Kidney tubule cell (primary cell): ENCODE results near the gene TCF25.

Experiments used
- DNase-seq: peaks from one replicate; pipeline ENCODE4 v3.0.0-alpha.2; 2018; ENCODE audit warnings: low spot score

The TCF25 gene

GRCh38 chr16:89880477-89881367 lies 7.3 kb downstream of the TCF25 start:
- no peak for DNase-seq

DNA sequence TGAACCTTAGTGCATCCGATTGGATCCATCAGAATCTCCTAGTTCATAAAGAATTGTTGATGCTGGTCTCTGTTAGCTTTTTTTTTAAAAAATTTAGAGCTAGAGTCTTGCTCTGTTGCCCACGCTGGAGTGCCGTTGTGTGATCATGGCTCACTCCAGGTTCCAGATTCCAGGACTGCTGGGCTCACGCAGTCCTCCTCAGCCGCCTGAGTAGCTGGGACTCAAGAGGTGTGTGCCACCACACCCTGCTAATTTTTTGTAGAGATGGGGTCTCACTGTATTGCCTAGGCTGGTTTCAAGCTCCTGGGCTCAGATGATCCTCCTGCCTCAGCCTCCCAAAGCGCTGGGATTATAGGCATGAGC lies 8.0 kb downstream of the TCF25 start:
- no peak for DNase-seq

DNA sequence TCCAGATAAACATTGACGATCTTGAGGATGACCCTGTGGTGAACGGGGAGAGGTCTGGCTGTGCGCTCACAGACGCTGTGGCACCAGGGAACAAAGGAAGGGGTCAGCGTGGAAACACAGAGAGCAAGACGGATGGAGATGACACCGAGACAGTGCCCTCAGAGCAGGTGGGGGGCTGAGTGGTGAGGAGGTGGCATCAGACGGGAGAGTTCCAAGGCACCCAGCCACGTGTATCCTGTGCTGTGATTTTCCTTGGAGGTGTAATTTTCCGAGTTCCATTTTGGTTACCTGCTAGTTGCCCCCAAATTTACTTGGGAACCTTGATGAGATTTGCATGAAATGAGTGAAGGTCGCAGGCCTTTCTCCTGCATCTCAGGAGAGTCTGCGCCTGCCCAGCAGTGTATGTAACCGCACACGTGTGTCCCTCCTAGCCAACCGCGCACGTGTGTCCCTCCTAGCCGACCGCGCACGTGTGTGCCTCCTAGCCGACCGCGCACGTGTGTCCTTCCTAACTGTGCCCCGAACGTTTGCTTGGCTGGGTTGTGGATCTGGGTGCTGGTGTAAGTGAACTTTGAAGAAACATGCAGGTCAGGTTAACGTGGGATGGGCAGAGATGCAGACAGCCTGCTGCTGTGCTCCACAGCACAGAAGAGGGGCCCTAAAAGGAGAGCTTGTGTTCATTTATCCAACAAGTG lies 10.1 kb downstream of the TCF25 start:
- no peak for DNase-seq

DNA sequence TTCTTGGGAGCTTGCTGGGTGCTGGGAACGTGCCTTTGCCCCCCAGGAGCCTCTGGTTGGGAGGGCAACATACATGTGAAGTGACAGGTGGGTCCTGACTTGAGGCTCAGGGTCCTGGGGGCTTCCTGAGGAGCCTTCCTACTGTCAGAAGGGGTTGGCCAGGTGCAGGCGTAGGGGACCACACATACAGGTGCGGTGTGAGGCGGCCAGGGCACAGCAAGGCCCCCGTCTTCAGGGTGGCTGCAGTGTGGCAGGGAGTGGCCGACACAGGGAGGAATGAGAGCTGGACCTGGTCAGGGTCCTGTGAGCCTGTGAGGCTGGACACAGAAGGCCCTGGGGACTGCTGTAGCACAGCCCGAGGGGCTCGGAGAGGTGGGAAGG lies 10.6 kb downstream of the TCF25 start:
- DNase-seq: no peak

DNA sequence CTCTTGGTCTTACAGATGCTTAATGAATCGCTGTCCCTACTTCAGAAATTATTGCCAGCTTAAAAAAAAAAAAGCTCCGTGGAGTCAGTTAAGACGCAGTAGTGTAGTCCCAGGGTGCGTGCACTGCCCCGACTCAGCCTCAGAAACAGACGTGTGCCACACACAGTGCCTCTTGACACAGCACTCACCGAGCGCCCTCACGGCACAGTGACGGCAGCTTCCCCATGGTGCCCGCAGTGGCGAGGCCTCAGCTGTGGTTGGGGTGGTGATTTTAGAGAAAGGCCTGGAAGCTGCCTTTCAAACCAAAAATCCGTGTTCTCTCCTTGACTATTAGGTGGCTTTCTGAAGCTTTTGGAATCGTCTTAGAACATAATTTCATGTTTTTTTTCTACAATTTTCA lies 13.9 kb downstream of the TCF25 start:
- DNase-seq: no peak

- DNase-seq: no peak
Measured at GRCh38 chr16:89890200-89890599, 16.8 kb downstream of the TCF25 start.

DNA sequence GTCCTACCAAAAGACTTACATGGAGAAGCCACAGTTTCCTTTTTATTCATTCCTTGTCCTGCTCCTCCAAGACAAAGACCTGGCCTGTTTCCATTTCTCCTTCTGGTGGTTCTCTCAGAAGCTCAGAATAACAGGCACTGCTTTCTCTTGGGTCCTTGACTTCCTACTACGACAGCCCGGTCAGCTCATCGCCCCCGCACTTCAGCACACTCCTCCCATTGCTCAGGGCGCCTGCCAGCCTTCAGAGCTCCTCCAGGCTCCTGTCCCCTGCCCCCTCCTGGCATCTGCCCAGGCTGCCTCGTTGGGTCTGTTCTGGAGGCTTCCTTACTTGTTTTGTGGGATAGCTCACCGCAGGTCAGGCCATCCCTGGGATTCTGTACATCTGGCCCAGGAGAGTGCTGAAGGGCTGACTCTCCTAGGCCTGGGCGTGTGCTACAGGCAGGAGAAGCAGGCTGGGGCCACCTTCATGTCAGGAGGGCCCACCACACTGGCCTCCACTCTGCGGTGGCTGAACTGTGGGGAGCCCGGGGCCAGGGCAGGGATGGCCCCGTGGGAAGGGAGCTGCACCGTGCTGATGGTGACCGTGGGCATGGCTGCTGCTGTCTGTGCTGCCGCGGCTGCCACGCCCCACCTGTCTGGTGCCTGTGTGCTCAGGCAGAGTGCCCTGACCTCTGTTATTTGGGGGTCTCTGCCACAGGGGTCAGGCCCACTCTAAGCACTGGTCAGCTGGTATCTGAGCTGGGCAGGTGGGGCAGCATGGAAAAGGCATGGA lies 17.7 kb downstream of the TCF25 start:
- no peak for DNase-seq

DNA sequence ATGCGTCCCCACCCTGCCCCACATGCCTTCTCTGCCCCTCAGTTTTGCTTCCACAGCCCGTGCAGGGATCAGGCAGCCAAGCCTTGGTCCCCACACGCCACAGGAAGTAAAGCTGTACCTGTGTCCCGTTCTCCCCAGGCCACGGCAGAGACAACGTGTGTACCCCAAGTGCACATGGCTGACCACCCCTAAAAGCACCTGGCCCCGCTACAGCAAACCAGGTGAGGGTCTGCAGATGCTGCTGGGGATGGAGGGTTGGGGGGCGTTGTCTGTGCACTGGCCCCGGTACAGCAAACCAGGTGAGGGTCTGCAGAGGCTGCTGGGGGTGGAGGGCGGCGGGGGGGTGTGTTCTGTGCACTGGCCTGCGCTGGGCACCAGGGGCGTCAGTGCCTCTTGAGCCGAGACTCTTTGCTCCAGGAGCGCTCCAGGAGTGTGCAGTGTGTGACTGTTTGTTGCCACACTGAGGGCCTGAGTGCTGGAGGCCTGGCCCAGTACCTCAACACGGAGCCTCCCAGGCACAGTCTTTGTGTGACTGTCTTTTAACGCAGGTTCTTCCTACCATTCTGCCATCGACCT lies 18.8 kb downstream of the TCF25 start:
- DNase-seq: no peak

DNA sequence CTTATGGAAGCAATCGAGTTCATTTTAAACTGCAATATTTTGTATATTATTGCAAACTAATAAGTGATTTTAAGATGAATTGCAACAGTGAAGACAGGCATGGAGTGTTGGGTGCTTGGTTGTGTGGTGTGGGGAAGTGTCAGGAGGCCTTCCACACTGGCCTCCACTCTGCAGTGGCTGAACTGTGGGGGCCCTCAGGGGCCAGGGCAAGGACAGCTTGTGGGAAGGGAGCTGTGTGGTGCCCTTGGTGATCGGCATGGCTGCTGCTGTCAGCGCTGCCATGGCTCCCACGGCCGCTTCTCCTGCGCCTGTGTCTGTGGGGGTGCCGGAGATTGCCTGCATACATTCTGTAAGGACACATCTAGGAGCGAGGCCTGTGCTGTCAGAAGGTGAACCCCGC lies 19.2 kb downstream of the TCF25 start:
- DNase-seq: no peak

- no peak for DNase-seq
Measured at GRCh38 chr16:89893642-89894548, 20.5 kb downstream of the TCF25 start.

DNA sequence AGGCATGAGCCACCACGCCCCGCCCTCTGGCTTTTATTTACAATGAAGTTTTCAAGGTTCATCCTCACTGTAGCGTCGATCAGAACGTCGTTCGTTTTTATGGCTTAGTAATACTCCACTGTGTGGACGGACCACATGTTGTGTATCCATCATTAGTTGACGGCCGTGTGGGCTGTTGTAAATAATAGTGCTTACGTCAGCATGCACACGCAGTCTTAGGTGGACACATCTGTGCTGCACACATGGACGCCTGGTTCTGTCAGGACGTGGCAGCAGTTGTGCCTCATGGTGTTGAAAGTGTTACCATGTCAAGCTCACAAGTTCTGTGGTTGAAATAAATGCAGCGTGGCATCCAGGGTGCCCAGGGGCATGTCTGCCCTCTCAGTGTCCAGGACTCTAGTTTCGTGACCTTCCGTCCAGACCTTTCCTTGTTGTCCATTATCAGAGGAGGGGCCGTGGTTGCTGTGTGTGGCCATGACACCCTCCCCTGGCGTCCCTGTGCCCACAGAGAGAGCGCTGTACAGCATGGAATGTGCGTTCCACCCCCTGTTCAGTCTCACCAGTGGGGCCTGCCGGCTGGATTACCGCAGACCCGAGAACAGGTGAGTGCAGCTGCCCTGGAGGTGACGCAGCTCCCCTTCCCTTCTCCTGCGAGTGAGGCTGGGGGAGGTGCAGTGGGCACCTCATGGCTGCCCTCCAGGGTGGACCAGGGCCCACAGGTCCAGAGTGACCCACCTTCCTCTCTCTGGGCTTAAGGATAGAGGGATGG lies 22.3 kb downstream of the TCF25 start:
- no peak for DNase-seq

DNA sequence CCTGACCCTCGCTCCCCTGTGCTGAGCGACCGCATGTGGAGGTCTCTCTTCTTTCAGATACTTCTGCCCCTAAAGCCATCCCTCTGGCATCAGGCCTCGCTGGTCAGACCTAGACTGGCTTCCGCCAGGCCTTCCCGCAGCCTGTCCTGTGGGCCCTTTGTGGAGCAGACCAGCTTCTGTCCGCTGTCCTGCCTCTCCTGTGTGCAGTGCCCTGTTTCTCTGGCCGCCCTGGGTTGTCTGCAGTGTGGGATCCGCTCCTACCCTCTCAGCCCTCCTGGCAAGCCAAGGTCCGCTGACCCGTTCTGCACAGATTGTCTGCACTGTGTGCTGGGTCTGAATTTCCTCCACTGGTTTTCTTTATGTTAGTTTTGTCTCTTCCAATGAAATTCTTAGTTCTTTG lies 23.8 kb downstream of the TCF25 start:
- DNase-seq: no peak

- no peak for DNase-seq
Measured at GRCh38 chr16:89898201-89898967, 25.0 kb downstream of the TCF25 start.

GRCh38 chr16:89899879-89900481 lies 26.6 kb downstream of the TCF25 start:
- DNase-seq: no peak

DNA sequence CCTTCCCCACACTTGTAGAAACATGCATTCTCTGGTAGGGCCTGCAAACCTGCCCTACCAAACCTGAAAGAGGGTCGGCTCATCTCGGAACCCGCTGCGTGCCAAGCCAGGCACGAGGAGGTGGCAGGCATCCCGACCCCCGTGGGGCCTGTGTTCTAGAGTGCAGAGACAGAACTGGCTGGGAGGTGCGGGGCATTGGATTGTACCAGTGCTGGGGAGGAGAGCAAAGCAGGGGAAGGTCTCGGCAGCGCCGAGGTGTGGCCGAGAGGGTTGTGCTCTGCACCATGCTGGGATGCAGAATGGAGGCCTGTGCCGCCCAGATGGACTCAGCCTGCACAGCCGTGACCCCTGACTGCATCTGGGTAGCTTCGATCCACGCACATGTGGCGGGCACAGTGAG lies 27.5 kb downstream of the TCF25 start:
- no peak for DNase-seq

GRCh38 chr16:89902980-89903379 lies 29.6 kb downstream of the TCF25 start:
- DNase-seq: no peak

- no peak for DNase-seq
Measured at GRCh38 chr16:89903908-89904515, 30.6 kb downstream of the TCF25 start.

- no peak for DNase-seq
Measured at GRCh38 chr16:89904606-89905510, 31.5 kb downstream of the TCF25 start.
